ENCODE data around the gene TMEM72.
A peak's percentile ranks its signal among the peaks of the same experiment; 100 is the strongest.

The TMEM72 gene

GRCh38 chr10:44946205-44946604 lies 35.1 kb downstream of the TMEM72 start:
- no peak overlapping the region for H3K27ac ChIP-seq
- no peak for TF ChIP-seq CTCF (IDR thresholded peaks at IDR 0.05)
- H3K36me3 ChIP-seq, result peaks cover 4% of the 10 kb centered on the region
- H3K4me1 ChIP-seq (ENCODE audit: control insufficient read depth in 1 of 2, insufficient read depth in 1 of 2, low read depth in 1 of 2, low read length in 1 of 2), result peaks cover 28 to 30% of the 10 kb centered on the region in 2 experiments
- no peaks in the 10 kb centered on the region for H3K27me3 ChIP-seq
- H3K9me3 ChIP-seq, result no peaks in the 10 kb centered on the region
- H3K4me3 ChIP-seq (ENCODE audit: low read depth in 1 of 2, low read length in 1 of 2), result no peak overlapping the region

- Histone ChIP-seq H3K27me3 (no peaks in the 10 kb centered on the region), H3K9me3 (no peaks in the 10 kb centered on the region), H3K4me1 (ENCODE audit: control insufficient read depth in 1 of 2, insufficient read depth in 1 of 2, low read depth in 1 of 2, low read length in 1 of 2) (peaks cover 28 to 30% of the 10 kb centered on the region in 2 experiments), H3K4me3 (ENCODE audit: low read depth in 1 of 2, low read length in 1 of 2) (no peak overlapping the region), H3K27ac (peak overlapping the region; percentile 72), H3K36me3 (peaks cover 5% of the 10 kb centered on the region)
- no peak for TF ChIP-seq CTCF (IDR thresholded peaks at IDR 0.05)
These were observed 36.4 kb downstream of the TMEM72 start for GRCh38 chr10:44947371-44948152.

GRCh38 chr10:44948642-44949041 lies 37.5 kb downstream of the TMEM72 start:
- no peak overlapping the region for H3K4me3 ChIP-seq (ENCODE audit: low read depth in 1 of 2, low read length in 1 of 2)
- H3K36me3 ChIP-seq, result peaks cover 14% of the 10 kb centered on the region
- no peak for TF ChIP-seq CTCF (IDR thresholded peaks at IDR 0.05)
- H3K27me3 ChIP-seq, result no peaks in the 10 kb centered on the region
- H3K9me3 ChIP-seq, result no peaks in the 10 kb centered on the region
- peaks cover 28 to 30% of the 10 kb centered on the region in 2 experiments for H3K4me1 ChIP-seq (ENCODE audit: control insufficient read depth in 1 of 2, insufficient read depth in 1 of 2, low read depth in 1 of 2, low read length in 1 of 2)
- H3K27ac ChIP-seq, result peak overlapping the region; percentile 72

GRCh38 chr10:44949127-44949802 lies 38.1 kb downstream of the TMEM72 start:
- Histone ChIP-seq H3K27ac (peak overlapping the region; percentile 72), H3K27me3 (no peaks in the 10 kb centered on the region), H3K4me3 (ENCODE audit: low read depth in 1 of 2, low read length in 1 of 2) (no peak overlapping the region), H3K4me1 (ENCODE audit: control insufficient read depth in 1 of 2, insufficient read depth in 1 of 2, low read depth in 1 of 2, low read length in 1 of 2) (peaks cover 28 to 30% of the 10 kb centered on the region in 2 experiments), H3K9me3 (no peaks in the 10 kb centered on the region), H3K36me3 (peaks cover 15% of the 10 kb centered on the region)
- TF ChIP-seq CTCF (IDR thresholded peaks at IDR 0.05), result no peak

- Histone ChIP-seq H3K36me3 (peaks cover 15% of the 10 kb centered on the region), H3K4me1 (ENCODE audit: control insufficient read depth in 1 of 2, insufficient read depth in 1 of 2, low read depth in 1 of 2, low read length in 1 of 2) (peaks cover 28 to 30% of the 10 kb centered on the region in 2 experiments), H3K4me3 (ENCODE audit: low read depth in 1 of 2, low read length in 1 of 2) (no peak overlapping the region), H3K9me3 (no peaks in the 10 kb centered on the region), H3K27ac (no peak overlapping the region), H3K27me3 (no peaks in the 10 kb centered on the region)
- TF ChIP-seq CTCF (IDR thresholded peaks at IDR 0.05), result no peak
These were observed 38.8 kb downstream of the TMEM72 start for GRCh38 chr10:44949915-44950314.
